Measurements from ENCODE around the gene ITIH2. TPM values are rescaled to one million over a fixed set of nuclear protein-coding genes. Genes with fewer than 3 reads are reported as not detected.

ITIH2 gene
- total RNA-seq, 4 donors from 2014 or later = not detected

DNA sequence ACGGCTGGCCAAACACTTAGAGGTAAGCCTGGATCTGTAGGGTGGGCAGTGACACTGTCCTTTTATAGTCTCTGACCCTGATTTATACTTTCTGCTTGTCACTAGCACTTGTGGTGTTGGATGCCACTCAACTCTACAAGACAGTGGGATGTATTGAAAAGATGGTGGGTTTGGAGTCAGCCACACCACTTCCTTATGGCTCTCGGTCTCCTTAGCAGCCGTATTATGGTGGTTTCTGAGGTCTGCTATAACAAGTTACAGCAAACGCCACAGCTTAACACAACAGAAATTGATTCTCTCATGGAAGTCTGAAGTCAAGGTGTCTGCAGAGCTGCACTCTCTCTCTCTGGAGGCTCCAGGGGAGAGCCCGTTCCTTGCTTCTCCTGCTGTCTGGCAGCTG is 14.7 kb downstream of the ITIH2 start:
- no peak overlapping the region for H3K4me3 ChIP-seq
- H3K27me3 ChIP-seq = no peaks in the 10 kb centered on the region
- H3K4me1 ChIP-seq = no peaks in the 10 kb centered on the region
- H3K36me3 ChIP-seq = no peaks in the 10 kb centered on the region
- DNase-seq = no peak
- TF ChIP-seq, protein P1, sequence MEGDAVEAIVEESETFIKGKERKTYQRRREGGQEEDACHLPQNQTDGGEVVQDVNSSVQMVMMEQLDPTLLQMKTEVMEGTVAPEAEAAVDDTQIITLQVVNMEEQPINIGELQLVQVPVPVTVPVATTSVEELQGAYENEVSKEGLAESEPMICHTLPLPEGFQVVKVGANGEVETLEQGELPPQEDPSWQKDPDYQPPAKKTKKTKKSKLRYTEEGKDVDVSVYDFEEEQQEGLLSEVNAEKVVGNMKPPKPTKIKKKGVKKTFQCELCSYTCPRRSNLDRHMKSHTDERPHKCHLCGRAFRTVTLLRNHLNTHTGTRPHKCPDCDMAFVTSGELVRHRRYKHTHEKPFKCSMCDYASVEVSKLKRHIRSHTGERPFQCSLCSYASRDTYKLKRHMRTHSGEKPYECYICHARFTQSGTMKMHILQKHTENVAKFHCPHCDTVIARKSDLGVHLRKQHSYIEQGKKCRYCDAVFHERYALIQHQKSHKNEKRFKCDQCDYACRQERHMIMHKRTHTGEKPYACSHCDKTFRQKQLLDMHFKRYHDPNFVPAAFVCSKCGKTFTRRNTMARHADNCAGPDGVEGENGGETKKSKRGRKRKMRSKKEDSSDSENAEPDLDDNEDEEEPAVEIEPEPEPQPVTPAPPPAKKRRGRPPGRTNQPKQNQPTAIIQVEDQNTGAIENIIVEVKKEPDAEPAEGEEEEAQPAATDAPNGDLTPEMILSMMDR (IDR thresholded peaks at IDR 0.05) = no peak
- no peak for TF ChIP-seq POLR2A (IDR thresholded peaks at IDR 0.05)
- H3K9me3 ChIP-seq = no peaks in the 10 kb centered on the region
- H3K27ac ChIP-seq = no peak overlapping the region

DNA sequence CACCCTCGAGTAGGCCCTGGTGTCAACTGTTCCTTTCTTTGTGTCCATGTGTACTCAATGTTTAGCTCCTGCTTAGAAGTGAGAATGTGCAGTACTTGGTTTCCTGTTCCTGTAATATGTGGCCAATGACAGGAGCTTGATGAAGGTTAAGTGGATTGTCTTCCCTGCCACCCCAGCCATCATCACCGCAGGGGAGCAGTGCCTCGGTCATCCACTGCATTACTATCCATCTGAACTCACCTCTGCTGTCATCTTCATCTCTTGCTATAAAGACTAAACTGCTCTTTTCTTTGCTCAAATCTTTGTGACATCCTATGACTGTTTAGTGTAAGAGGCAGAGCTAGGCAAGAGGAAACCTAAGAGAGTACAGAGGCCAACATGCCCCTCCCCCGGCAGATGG is 15.6 kb downstream of the ITIH2 start:
- Histone ChIP-seq H3K27me3 (no peaks in the 10 kb centered on the region), H3K9me3 (no peaks in the 10 kb centered on the region), H3K4me3 (no peak overlapping the region), H3K4me1 (no peaks in the 10 kb centered on the region), H3K27ac (no peak overlapping the region), H3K36me3 (no peaks in the 10 kb centered on the region)
- TF ChIP-seq, protein P1 (IDR thresholded peaks at IDR 0.05) = no peak
- TF ChIP-seq POLR2A (IDR thresholded peaks at IDR 0.05) = no peak
- DNase-seq = no peak

DNA sequence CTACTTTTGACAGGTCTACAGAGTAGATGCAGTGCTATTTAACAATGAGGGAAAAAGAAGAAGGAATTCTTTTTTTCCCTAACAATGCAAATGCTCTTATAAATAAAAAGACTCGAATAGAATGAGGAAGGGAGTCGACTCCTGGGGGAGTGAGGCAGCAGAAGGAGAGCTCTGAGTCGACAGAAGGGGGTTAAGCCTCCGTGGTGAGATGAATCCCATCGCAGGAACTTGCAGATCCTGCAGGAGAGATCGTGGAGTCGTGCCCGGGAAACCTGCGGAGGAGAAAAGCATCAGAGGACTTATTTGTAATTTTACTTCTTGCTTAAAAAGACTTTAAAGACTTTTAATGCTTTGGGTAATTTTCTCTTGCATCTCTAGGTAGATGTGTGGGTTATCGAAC is 17.4 kb downstream of the ITIH2 start:
- H3K9me3 ChIP-seq = no peaks in the 10 kb centered on the region
- DNase-seq = no peak
- no peak overlapping the region for H3K27ac ChIP-seq
- H3K27me3 ChIP-seq = no peaks in the 10 kb centered on the region
- H3K4me3 ChIP-seq = no peak overlapping the region
- no peaks in the 10 kb centered on the region for H3K4me1 ChIP-seq
- H3K36me3 ChIP-seq = no peaks in the 10 kb centered on the region
- no peak for TF ChIP-seq POLR2A (IDR thresholded peaks at IDR 0.05)
- TF ChIP-seq, protein P1 (IDR thresholded peaks at IDR 0.05) = no peak

DNA sequence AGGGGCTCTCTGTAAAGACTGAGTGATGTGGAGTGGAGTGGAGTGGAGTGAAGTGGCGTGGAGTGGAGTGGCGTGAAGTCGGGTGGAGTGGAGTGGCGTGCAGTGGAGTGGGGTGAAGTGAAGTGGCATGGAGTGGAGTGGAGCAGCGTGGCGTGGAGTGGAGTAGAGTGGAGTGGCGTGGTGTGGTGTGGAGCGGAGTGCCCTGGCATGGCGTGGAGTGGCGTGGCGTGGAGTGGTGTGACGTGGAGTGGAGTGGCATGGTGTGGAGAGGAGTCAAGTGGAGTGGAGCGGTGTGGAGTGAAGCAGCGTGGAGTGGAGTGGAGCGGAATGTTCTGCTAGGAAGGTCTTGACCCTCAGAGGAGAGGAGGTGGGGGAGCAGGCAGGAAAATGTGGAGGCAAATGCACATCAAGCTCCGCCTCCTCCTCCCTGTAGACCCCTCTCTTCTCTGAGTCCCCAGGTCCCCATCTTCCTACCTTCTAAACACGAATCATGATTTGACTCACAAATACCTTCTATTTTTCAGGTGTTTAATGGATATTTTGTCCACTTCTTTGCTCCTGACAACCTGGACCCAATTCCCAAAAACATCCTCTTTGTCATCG is 19.9 kb downstream of the ITIH2 start:
- Histone ChIP-seq H3K4me3 (no peak overlapping the region), H3K4me1 (no peaks in the 10 kb centered on the region), H3K36me3 (no peaks in the 10 kb centered on the region), H3K27ac (no peak overlapping the region), H3K9me3 (no peaks in the 10 kb centered on the region), H3K27me3 (no peaks in the 10 kb centered on the region)
- no peak for DNase-seq
- TF ChIP-seq, protein P1 (IDR thresholded peaks at IDR 0.05) = no peak
- TF ChIP-seq POLR2A (IDR thresholded peaks at IDR 0.05) = no peak

DNA sequence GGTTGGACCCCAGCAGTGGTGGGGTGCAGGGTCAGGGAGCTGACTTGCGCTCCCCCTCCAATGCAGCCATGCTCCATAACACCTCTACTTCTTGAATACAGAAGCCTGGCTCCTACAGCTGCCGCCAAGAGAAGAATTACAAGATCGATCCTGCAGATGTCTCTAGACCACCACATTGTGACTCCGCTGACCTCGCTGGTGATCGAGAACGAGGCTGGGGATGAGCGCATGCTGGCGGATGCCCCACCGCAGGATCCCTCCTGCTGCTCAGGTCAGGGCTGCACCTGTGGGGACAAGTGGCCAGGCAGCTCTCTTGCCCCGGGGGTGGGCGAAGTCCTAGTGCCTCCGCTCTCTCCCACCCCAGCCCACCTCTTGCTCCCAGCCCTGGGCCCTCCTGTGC is 31.7 kb downstream of the ITIH2 start:
- no peaks in the 10 kb centered on the region for H3K9me3 ChIP-seq
- TF ChIP-seq, protein P1 (IDR thresholded peaks at IDR 0.05) = no peak
- TF ChIP-seq POLR2A (IDR thresholded peaks at IDR 0.05) = no peak
- no peak for DNase-seq
- no peak overlapping the region for H3K4me3 ChIP-seq
- H3K27me3 ChIP-seq = no peaks in the 10 kb centered on the region
- H3K36me3 ChIP-seq = no peaks in the 10 kb centered on the region
- no peak overlapping the region for H3K27ac ChIP-seq
- no peaks in the 10 kb centered on the region for H3K4me1 ChIP-seq

All from Peyer's patch (tissue), 4 donors.